ENCODE measurements around the gene TVP23B.
A peak's percentile ranks its signal among the peaks of the same experiment; 100 is the strongest.
"Not testable (repeated sequence)": the region's sequence is repeated elsewhere in the genome, so short reads cannot be mapped to it uniquely, and the experiment has no call there.

The TVP23B gene

DNA sequence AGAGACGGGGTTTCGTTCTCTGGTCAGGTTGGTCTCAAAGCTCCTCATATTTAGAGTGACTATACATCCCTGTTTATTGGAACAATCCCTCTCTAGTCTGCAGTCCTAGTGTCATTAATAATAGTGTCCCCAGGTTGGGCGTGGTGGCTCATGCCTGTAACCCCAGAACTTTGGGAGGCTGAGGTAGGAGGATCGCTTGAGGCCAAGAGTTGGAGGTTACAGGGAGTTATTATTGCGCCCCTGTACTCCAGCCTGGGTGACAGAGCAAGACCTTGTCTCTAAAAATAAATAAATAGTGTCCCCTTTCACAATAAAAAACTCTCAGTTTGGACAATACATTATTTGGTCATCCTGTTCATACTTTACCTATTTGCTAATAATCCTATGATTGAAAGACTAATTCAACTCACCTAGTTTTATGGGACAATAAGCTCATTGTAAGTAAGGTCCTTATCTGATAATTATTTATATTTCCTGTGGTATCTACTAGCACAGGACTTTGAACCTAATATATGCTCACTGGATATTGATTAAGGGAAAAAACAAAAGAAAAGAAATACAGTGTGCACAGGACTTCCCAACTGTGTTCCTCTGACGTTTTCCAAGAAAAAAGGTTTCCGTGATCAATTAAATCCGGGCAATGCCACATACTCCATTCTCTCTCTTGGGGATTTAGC, 23.5 kb upstream of the TVP23B start:
- H3K27ac Mint-ChIP-seq (ENCODE audit: low read depth); ATAC-seq (replicated peaks; ENCODE audit: extremely low read depth, poor library complexity, severe bottlenecking); H3K4me1 Mint-ChIP-seq; H3K4me3 Mint-ChIP-seq; H3K36me3 Mint-ChIP-seq (ENCODE audit: insufficient read depth); DNase-seq (ENCODE audit: low spot score in 2 of 2); H3K9me3 Mint-ChIP-seq; H3K27me3 Mint-ChIP-seq: not testable (repeated sequence)

DNA sequence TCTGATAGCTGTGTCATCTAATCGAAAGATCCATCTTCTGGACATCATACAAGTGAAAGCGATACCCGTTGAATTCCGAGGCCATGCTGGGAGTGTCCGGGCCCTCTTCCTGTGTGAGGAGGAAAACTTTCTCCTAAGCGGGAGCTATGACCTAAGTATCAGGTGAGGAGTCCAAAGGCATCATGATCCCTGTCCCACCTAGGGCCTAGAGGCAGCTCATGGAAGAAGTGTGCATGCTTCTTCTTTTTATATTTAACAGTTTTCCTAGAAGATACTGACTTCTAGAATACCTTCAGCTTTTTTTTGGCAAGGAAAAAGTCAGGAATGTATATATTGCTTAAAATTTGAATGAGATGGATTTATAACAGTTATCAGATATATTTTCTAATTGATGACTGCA, 22.6 kb upstream of the TVP23B start:
- not testable (repeated sequence) for H3K4me1 Mint-ChIP-seq; H3K27me3 Mint-ChIP-seq; H3K4me3 Mint-ChIP-seq; H3K27ac Mint-ChIP-seq (ENCODE audit: low read depth); H3K36me3 Mint-ChIP-seq (ENCODE audit: insufficient read depth); H3K9me3 Mint-ChIP-seq; DNase-seq (ENCODE audit: low spot score in 2 of 2); ATAC-seq (replicated peaks; ENCODE audit: extremely low read depth, poor library complexity, severe bottlenecking)

DNA sequence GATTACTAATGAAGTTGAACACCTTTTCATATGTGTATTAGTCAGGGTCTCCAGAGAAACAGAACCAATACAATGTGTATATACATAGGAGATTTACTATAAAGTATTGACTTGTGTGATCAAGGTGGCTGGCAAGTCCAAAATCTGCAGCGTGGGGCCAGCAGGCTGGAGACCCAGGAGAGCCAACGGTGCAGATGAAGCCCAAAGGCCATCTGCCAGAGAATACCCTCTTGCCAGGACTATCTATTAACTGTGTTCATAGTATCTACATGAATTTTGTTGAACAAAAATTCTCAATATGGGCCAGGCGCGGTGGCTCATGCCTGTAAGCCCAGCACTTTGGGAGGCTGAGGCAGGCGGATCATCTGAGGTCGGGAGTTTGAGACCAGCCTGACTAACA, 20.8 kb upstream of the TVP23B start:
- not testable (repeated sequence) for H3K4me1 Mint-ChIP-seq; DNase-seq (ENCODE audit: low spot score in 2 of 2); H3K9me3 Mint-ChIP-seq; H3K27ac Mint-ChIP-seq (ENCODE audit: low read depth); H3K36me3 Mint-ChIP-seq (ENCODE audit: insufficient read depth); H3K27me3 Mint-ChIP-seq; H3K4me3 Mint-ChIP-seq; ATAC-seq (replicated peaks; ENCODE audit: extremely low read depth, poor library complexity, severe bottlenecking)

DNA sequence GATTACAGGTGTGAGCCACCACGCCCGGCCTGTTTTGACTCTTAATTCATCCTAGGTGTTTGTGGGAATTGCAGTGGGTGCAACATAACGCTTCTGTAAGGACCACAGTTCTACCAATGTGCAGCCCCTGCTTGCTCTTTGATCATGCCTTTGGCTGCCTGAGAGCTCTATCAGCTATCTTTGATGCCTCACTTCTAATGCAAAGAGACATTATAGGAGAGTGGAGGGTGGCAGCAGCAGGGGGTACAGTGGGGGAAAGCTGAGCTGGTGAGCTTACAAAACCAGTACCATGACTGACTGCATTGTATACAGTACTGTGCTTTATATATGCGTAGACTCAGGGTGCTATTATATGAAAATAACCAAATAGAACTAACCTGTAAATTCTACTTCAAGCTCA, 10.4 kb upstream of the TVP23B start:
- peaks cover 42% of the 10 kb centered on the region for H3K27me3 Mint-ChIP-seq
- not testable (repeated sequence) for H3K27ac Mint-ChIP-seq (ENCODE audit: low read depth); H3K4me3 Mint-ChIP-seq; H3K9me3 Mint-ChIP-seq; H3K4me1 Mint-ChIP-seq; H3K36me3 Mint-ChIP-seq (ENCODE audit: insufficient read depth); ATAC-seq (replicated peaks; ENCODE audit: extremely low read depth, poor library complexity, severe bottlenecking); DNase-seq (ENCODE audit: low spot score in 2 of 2)

DNA sequence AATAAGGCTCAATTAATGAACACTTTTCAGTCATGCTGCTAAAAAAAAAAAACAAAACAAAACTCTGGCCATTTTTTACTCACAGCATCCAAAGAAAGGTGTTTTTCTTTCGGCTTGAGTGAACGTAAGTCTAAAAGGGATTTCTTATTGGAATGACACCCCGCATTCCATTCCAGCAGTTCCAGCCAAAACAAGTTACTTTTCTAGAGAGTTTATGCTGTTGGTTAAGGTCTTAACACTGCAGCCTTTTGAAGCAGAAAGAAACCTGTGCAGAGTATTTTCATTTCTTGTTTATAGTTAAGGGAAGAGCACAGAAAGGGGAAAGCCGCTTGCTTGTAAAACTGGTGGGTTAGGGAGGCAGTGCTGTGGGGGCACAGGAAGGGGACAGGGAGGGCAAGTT, 9.9 kb upstream of the TVP23B start:
- not testable (repeated sequence) for H3K4me1 Mint-ChIP-seq; H3K36me3 Mint-ChIP-seq (ENCODE audit: insufficient read depth); H3K9me3 Mint-ChIP-seq; H3K27ac Mint-ChIP-seq (ENCODE audit: low read depth); ATAC-seq (replicated peaks; ENCODE audit: extremely low read depth, poor library complexity, severe bottlenecking); DNase-seq (ENCODE audit: low spot score in 2 of 2); H3K4me3 Mint-ChIP-seq
- H3K27me3 Mint-ChIP-seq, result peaks cover 45% of the 10 kb centered on the region

DNA sequence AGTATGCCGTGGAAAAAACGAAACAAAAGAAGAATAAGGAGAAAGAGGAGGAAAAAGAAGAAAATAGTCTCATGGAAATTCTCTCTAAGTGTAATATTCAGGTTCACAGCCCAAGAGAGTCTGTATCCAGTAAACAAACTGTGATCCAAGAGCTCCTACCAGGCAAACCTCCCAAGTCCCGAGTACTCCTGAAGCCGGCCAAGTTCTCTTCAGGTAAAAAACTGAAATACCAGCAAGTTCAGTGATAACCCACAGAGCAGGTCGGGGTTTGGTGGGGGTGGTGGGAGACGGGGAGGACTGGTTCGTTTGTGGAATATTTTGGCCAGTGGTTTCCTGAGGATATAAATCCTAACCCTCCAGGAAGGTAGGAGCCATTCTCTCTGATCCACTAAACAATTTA, 8.5 kb upstream of the TVP23B start:
- Mint-ChIP-seq H3K4me1 (no peaks in the 10 kb centered on the region), H3K4me3 (no peak overlapping the region), H3K27me3 (peaks cover 45% of the 10 kb centered on the region), H3K9me3 (no peaks in the 10 kb centered on the region), H3K36me3 (ENCODE audit: insufficient read depth) (peaks cover 3% of the 10 kb centered on the region), H3K27ac (ENCODE audit: low read depth) (no peak overlapping the region)
- ATAC-seq (replicated peaks; ENCODE audit: extremely low read depth, poor library complexity, severe bottlenecking) (no peak), DNase-seq (ENCODE audit: low spot score in 2 of 2) (no peak)

DNA sequence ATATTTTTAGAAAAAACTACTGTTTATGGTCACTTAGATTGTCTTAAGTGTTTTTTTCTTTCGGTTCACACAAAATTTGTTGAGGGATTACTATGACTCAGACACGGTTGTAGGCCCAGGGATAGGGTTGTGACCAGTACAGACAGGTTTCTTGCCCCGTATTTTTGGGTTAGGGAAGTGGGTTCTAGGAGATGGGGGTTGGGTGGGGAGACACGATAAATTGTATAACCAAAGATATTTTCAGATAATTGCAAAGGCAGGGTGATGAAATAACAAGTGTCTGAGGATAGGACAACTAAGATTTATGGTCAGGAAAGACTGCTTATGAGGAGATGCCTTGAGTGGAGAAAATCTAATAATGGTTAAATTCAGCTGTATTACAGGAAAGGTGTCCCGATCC, 822 bp downstream of the TVP23B start:
- not testable (repeated sequence) for ATAC-seq (replicated peaks; ENCODE audit: extremely low read depth, poor library complexity, severe bottlenecking); H3K27ac Mint-ChIP-seq (ENCODE audit: low read depth); H3K9me3 Mint-ChIP-seq; H3K27me3 Mint-ChIP-seq; H3K36me3 Mint-ChIP-seq (ENCODE audit: insufficient read depth); DNase-seq (ENCODE audit: low spot score in 2 of 2)
- H3K4me3 Mint-ChIP-seq, result peak overlapping the region; percentile 93
- H3K4me1 Mint-ChIP-seq, result peaks cover 30% of the 10 kb centered on the region

DNA sequence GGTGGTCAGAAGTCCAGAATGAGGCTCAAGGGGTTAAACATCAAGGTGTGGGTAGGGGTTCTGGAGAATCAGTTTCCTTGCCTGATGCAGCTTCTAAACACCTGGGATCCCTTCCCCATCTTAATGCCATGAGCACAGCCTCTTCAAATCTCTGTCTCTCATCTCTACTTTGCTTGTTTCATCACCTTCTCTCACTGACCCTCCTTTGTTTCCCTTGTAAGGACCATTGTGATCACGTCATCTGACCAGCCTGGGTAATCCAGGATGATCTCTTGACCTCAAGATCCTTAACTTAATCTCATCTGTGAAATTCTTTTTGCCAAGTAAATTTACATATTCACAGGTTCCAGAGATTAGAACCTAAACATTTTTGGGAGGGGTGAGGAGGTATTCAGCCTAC, 5.0 kb downstream of the TVP23B start:
- H3K9me3 Mint-ChIP-seq; H3K4me3 Mint-ChIP-seq; H3K27ac Mint-ChIP-seq (ENCODE audit: low read depth); DNase-seq (ENCODE audit: low spot score in 2 of 2); H3K27me3 Mint-ChIP-seq; ATAC-seq (replicated peaks; ENCODE audit: extremely low read depth, poor library complexity, severe bottlenecking): not testable (repeated sequence)
- peaks cover 47% of the 10 kb centered on the region for H3K4me1 Mint-ChIP-seq
- H3K36me3 Mint-ChIP-seq (ENCODE audit: insufficient read depth), result peaks cover 20% of the 10 kb centered on the region

DNA sequence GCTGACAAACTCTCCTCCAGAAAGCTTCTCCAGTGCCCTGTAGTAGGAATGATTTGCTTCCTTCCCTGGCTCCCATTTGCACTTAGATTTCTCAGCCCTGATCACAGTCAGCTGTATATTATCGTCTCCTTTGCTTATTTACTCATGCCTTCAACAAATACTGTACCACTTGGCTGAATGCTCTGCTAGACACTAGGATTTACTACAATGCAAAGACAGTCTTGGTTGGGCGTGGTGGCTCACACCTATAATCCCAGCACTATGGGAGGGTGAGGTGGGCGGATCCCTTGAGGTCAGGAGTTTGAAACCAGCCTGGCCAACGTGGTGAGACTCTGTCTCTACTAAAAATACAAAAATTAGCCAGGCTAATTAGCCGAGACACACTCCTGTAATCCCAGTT, 5.9 kb downstream of the TVP23B start:
- H3K4me1 Mint-ChIP-seq, result peaks cover 47% of the 10 kb centered on the region

DNA sequence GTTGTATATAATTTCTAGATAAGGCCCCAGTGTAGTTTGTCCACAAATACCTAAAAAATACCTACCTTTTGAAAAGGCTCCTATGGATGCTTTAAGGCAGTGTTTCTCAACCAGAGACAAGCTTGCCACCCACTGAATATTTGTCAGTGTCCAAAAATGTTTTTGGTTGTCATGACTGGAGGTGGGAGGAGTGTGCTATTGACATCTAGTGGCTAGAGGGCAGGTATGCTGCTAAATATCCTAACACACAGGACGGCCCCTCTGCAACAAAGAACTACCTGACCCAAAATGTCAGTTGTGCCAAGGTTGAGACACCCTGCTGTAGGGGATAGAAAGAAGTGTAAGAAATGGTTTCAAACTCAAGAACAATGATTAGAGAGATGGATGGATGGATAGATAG, 10.4 kb downstream of the TVP23B start:
- H3K27ac Mint-ChIP-seq (ENCODE audit: low read depth); H3K9me3 Mint-ChIP-seq; DNase-seq (ENCODE audit: low spot score in 2 of 2); H3K27me3 Mint-ChIP-seq; H3K4me3 Mint-ChIP-seq: not testable (repeated sequence)
- ATAC-seq (replicated peaks; ENCODE audit: extremely low read depth, poor library complexity, severe bottlenecking), result peak; percentile 60
- H3K36me3 Mint-ChIP-seq (ENCODE audit: insufficient read depth), result peaks cover 32% of the 10 kb centered on the region
- peaks cover 21% of the 10 kb centered on the region for H3K4me1 Mint-ChIP-seq

More for the DNA sequence above, 5.9 kb downstream of the TVP23B start:
- not testable (repeated sequence) for H3K4me3 Mint-ChIP-seq; H3K27me3 Mint-ChIP-seq; DNase-seq (ENCODE audit: low spot score in 2 of 2); ATAC-seq (replicated peaks; ENCODE audit: extremely low read depth, poor library complexity, severe bottlenecking); H3K9me3 Mint-ChIP-seq; H3K27ac Mint-ChIP-seq (ENCODE audit: low read depth)
- peaks cover 18% of the 10 kb centered on the region for H3K36me3 Mint-ChIP-seq (ENCODE audit: insufficient read depth)

DNA sequence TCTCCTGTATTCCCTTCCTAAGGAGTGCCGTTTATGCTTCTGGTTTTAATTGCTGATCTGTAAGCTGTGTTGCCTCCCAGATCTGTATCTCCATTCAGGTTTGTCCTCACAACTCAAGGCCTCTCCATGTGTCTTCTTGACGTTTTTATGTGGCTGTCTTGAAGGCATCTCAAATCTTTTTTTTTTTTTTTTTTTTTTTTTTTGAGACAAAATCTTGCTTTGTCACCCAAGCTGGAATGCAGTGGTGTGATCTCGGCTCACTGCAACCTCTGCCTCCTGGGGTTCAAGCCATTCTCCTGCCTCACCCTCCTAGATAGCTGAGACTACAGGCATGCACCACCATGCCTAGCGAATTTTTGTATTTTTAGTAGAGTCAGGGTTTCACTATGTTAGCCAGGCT, 13.9 kb downstream of the TVP23B start:
- DNase-seq (ENCODE audit: low spot score in 2 of 2); H3K4me3 Mint-ChIP-seq; H3K27ac Mint-ChIP-seq (ENCODE audit: low read depth); H3K4me1 Mint-ChIP-seq; H3K27me3 Mint-ChIP-seq; ATAC-seq (replicated peaks; ENCODE audit: extremely low read depth, poor library complexity, severe bottlenecking); H3K9me3 Mint-ChIP-seq: not testable (repeated sequence)
- H3K36me3 Mint-ChIP-seq (ENCODE audit: insufficient read depth), result peaks cover 37% of the 10 kb centered on the region

DNA sequence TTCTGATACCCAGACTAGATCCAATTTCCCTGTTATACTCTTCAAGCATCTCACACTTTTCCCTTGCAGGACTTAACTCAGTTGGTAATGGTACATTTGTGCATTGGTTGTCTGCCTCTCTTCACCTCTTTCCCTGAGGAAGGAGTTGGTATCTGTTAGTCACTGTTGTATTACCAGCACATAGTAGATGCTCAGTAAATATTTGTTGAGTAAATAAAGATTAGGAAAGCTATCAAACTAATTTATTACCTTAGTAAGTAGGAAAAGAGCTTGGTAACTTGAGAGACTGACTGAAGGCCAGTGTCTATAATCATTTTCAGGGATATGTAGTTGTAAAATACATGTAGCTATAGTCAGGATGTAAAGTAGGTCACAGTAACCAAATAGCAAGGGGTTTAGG, 15.9 kb downstream of the TVP23B start:
- not testable (repeated sequence) for H3K4me1 Mint-ChIP-seq; ATAC-seq (replicated peaks; ENCODE audit: extremely low read depth, poor library complexity, severe bottlenecking); H3K27ac Mint-ChIP-seq (ENCODE audit: low read depth); H3K27me3 Mint-ChIP-seq; DNase-seq (ENCODE audit: low spot score in 2 of 2); H3K4me3 Mint-ChIP-seq; H3K9me3 Mint-ChIP-seq
- peaks cover 46% of the 10 kb centered on the region for H3K36me3 Mint-ChIP-seq (ENCODE audit: insufficient read depth)

DNA sequence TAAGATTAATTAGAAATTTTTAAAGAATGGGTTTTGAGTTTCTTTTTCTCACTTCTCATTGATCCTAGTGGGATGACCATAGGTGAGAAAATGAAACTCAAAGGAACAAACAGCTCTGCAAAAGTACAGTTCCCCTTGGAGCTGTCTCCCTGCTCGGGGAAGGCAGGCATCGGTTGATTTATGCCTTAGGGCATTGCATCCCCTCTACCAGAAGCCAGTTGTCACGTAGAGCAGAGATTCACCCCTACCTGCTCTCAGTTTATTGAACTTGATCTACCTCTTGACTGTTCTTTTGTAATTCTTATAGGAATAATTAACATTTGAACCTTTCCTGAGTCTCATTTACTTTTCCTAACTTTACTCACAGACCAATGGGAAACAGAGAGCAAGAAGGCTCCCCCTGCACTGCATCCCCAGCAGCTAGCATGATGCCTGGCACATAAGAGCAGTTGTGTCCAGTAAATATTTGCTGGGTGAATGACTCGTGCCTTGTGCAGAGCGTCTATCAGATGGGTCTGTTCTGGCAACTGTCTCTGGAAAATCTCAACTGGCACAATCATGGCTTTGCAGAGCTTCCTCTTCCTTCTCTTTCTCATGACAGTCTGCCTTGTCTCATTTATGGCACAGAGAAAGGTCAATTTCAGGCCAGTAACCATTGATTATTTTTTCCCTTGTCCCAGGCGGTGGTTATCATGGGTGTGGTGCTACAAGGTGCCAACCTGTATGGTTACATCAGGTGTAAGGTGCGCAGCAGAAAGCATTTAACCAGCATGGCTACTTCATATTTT, 22.7 kb downstream of the TVP23B start:
- not testable (repeated sequence) for H3K27ac Mint-ChIP-seq (ENCODE audit: low read depth); H3K27me3 Mint-ChIP-seq; DNase-seq (ENCODE audit: low spot score in 2 of 2); H3K4me3 Mint-ChIP-seq; H3K9me3 Mint-ChIP-seq; H3K4me1 Mint-ChIP-seq; ATAC-seq (replicated peaks; ENCODE audit: extremely low read depth, poor library complexity, severe bottlenecking)
- H3K36me3 Mint-ChIP-seq (ENCODE audit: insufficient read depth), result peaks cover 43% of the 10 kb centered on the region

Measured in central memory CD8-positive, alpha-beta T cell (primary cell).